AG20443 (cell line): ENCODE data around the gene IQSEC3.
"Not testable (repeated sequence)": the region's sequence is repeated elsewhere in the genome, so short reads cannot be mapped to it uniquely, and the experiment has no call there.

ENCODE experiments used
- DNase-seq: peaks from one replicate; pipeline ENCODE4 v3.0.0; 2012; ENCODE audit warnings: low spot score, mixed read lengths

The IQSEC3 gene

DNA sequence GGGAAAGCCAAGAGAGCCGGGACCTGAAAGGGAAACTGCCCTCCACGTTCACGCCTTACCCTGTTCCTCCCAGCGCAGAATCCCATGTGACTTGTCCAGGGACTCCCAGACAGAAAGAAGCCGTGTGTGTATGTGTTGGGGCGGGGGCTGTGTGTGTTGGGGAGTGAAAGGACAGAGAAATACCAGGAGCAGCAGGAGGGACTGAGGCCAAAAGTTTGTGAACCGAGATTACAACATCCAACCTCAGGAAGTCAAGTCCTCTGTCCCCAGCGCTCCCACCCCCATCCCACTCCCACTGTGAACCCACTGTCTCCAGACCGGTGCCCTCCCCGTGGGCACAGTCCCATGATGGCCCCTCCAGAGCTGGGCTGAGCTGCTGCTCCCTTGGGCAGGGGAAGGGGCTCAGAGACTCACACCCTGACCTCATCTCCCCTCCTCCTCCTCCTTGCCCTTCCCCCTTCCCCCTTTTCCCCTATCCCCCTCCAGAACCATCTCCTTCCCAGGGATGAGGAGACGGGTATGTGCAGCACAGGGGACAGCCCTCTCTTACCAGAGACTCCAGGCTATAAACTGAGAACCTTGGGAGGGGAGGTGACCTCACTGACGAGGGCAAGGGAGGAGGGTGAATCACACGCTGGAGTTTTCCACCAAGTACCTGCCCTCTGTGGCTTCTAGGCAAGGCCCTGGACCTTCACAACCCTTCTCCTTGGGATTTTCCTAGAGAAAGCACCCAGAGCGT, 147.6 kb downstream of the IQSEC3 start, which contains the start of gene SLC6A12:
SLC6A12 (minus strand) TSS at position 155 of the 739 bp plus-strand sequence. CDS start 4,171 bp downstream, outside the sequence.
- no peak for DNase-seq

DNA sequence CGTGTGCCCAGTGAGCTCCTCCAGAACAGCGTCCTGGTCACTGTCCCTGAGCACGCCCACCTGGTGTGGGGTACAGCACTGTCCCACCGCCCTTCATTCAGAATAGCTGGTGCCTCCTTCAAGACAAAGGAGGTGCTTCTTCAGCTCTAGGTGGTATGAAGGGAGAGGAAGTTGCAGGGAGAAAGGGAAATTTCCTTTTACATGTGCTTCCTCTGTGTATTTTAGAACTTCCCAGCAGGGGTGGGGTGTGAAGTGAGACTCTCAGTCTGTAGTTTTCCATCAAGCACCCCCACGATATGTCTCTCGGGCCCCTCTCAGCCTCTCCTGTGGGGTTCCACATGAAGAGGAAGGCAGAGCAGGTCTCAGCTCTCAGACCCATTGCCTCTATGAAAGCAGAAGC, 148.5 kb downstream of the IQSEC3 start:
- DNase-seq, result no peak

DNA sequence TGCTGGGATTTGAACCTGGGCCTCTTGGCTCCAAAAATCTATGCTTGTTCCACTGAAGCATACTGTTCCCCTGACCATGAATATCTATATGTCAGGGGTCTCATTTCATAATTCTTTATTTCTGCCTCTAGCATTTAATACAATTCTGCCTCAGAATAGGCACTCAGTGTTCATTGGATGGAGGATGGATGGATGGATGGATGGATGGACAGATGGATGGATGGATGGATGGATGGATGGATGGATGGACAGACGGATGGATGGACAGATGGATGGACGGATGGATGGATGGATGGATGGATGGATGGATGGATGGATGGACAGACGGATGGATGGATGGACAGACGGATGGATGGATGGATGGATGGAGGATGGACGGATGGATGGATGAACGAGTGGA, 150.5 kb downstream of the IQSEC3 start:
- not testable (repeated sequence) for DNase-seq

DNA sequence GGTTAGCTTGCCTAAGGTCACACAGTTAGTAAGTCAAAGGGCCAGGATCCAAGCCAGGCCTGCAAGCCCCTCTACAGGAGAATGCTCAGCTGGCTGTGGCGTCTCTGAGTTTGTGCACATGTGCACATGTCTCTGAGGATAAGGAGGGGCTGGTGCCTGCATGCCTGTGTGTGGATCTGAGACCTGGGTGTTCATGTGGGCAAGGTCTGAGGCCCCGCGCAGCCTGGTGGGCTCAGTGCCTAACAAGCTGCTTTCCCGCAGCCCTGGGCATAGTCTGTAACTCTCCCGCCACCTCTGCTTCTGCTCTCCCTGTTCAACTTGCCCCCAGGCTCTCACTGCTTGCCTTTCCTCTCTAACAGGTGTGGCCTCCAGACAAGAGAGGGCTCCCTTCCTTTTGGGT, 151.7 kb downstream of the IQSEC3 start:
- no peak for DNase-seq

DNA sequence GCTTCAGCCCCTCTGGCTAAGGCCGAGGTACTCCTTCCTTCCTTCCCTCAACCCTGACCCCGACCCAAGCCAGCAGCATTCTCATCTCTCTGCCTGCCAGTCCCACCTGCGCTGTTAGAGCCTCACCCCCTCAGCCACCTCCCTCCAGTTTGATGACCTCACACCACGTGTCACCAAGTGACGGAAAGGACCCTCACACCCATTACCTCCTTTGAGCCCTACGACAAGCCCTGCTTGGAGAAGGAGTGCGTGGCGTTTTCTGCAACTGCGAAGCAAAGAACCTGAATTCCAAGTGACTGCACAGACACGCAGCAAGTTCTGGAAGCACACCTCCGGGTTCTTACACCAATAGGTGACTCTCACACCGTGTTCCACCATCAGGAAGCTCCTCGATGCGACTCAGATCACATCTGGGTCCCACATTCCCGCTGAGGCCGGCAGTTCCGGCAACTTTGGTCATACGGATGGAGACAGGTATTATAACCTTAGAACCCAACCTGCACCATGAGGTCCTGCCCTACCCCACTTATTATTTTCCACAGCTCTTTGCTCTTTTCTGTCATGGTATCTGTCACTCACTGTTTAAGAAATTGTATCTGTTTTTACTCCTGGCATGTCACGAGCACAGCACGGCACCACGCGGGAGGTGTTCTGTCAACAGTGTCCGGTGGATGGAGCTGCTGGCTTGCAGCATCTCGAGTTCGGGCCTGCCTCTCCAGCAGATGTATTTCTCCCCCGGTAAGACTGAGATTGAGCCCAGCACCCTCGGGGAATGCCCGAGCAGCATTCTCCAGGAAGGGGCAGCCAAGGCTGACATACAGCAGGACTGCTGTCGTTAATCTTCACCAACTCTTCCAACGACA, 152.4 kb downstream of the IQSEC3 start:
- DNase-seq, result no peak

DNA sequence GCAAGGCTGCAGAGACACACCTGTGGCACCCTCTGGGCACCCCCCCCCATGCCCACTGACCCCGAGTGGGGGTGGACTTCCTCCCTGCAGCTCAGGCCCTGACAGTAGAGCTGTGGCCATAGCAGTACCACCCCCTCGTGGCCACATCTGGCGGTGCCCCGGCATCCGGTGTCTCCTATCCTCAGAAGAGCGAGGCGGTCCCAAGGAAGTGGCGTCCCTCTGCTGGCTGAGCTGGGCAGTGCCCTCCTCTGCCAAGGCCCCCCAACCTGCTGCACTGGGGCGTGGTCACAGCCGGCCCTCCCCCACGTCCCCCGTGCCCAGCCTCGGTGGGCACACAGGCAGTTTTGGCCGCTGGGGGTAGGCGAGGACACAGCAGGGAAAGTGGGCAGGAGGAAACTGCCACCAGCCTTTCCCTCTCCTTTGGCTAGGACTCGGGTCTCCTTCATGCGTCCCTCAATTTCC, 153.4 kb downstream of the IQSEC3 start:
- peak; percentile 79 for DNase-seq

DNA sequence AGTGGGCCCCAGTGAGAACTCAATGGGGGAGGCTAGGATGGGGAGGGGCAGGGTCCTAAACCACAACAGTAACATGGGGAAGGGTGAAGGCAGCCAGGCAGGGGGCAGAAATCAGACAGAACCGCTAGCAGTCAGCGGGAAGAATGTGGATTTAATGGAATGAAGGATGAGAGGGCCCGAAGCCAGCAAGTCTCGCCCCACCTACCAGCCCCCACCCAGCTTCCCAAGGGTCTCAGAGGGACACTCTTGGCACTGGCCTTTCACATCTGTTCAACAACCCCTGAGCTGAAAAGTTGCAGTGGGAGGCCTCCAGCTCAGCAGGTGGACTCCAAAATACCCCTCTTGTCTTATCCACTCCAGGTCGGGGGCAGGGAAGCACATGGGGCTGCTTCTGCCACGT, 153.9 kb downstream of the IQSEC3 start:
- no peak for DNase-seq

DNA sequence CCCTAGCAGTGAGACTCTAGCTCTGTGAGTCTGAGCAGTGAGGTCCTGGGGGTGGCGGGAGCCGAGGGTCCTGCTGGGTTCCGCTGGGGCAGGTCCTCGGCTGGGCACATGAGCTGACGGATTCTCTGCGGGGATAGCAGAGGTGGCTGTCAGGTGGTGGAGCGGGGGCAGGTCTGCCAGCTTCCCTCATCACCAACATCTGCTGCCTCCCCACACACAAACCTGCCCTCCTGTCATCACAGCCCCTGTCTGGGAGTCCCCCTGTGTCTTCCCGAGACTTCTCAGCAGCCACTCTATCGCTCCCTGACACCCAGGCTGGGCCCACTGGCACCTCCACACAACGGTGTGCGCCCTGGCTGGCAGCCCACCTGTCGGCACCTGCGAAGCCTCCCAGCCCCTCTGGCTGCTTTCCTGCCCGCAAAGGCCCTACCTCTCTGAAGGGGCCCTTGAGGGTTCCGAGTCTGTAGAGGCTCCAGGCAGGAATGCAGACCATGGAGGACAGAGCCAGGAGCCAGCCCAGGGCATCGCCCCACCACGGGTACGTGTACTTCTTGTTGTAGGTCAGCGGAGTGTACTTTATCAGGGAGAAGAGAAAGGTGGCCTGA, 154.5 kb downstream of the IQSEC3 start:
- no peak for DNase-seq

DNA sequence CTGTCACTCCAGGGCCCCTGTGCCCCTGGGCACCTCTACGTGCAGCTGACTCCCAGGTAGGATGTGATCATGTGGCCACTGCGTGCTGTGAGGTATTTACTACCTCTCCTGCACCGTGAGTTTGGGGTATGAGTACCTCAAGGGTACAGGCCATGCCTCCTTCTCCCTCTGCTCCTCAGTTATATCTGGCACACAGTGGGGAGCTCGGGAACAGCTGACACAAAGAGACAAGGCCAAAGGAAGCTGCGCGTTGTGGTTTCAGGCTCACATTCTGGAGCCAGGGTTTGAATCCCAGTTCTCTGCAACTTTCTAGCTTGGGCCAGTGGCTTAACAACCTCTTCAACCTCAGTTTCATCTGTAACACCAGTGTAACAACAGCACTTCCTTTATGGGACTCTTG, 155.2 kb downstream of the IQSEC3 start:
- no peak for DNase-seq

DNA sequence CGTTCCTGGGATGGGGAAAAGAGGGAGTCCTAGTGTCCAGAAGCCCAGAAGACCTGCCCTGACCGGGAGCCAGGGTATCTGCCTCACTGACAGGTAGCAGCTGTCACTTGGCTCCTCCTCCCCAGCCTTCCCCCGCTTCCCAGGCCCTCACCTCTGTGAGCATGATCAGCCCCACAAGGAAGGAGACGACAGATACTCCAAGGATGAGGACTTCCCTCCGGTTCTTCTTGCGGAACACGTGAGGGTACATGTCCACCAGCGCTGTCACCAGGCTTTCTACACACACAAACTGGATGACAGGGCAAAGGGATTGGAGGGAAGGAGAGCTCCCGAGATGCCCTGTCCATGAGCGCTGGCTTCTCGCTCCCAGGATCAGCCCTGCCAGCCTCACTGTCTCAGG, 157.3 kb downstream of the IQSEC3 start:
- DNase-seq, result no peak

DNA sequence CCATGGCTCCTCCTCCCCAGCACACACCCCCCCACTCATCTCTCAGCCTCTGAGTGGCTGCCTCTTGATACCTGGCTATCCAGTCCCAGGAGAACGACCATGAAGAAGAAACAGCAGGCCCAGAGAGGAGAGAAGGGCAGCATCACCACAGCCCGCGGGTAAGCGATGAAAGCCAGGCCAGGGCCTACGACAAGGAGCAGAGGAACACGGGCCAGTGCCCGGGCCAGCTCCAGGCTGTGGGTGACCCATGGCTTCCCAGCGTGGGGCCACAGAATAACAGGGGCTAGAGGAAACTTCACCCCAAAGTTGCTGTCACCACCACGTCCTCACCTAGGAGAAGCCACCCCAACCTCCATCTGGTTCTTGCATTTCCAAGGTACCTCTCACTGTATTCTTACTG, 157.8 kb downstream of the IQSEC3 start:
- no peak for DNase-seq

DNA sequence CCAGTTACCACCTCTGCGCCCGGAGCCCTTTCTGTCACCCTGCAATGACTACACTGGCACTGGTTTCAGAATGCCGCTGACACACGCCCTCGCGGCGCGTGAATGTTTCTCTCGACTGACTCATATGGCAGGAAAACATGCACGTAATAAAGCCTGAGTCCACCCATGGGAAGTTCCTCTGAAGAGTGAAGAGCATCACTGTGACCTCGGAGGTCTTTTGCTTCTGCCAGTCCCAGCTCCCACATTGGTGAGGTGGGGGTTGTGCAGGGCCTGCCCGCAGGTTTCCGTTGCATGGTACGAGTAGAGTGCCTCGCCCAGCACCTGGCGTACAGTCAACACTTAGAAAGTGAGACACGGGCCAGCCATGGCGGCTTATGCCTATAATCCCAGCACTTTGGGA, 158.4 kb downstream of the IQSEC3 start:
- no peak for DNase-seq

DNA sequence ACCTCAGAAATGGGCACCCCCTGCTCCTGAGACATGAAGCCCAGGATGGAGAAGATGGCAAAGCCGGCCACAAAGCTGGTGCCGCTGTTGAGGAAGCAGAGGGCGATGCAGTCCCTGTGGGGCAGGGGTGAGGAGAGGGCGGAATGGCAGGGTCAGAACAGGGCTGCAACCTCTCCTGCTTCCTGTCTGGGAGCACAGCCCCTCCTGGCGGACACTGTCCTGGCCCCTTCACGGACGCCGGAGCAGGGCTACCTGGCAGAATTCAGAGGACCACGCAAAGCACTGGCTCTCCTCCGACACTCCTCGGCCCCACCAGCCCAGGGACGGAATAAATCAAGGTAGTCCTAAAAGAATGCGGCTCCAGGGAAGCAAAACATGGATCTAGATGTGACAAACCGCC, 159.8 kb downstream of the IQSEC3 start:
- no peak for DNase-seq

DNA sequence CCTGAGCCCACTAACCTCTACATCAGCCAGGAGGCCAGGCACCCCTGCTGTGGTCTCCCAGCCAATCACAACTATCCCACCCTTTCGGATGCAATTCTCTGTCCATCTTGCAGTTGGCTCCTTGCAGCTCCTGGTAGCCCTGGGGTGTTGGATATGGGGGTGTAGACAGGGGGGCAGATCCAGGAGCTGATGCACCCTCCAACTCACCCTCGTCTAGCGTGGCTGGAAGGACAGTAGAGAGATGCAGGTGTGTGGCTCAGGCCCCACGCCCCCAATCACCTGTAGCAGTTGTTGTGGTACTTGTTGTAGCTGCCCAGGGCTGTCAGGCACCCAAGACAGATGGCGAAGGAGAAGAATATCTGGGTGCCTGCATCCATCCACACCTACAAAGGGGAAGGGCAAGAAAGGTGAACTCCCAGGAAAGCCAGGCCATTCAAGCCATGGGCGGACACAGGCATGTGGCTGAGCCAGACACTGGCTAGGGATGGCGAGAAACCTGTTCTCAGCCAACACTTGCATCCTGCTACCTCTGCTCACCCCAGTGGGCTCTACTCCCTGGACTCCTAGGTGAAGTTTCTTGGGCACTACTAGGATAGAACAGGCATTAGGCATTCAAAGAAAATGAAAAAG, 160.8 kb downstream of the IQSEC3 start:
- DNase-seq, result no peak
